ENCODE measurements around the gene RUBCNL.
"Not testable (repeated sequence)": the region's sequence is repeated elsewhere in the genome, so short reads cannot be mapped to it uniquely, and the experiment has no call there.

The RUBCNL gene, protein sequence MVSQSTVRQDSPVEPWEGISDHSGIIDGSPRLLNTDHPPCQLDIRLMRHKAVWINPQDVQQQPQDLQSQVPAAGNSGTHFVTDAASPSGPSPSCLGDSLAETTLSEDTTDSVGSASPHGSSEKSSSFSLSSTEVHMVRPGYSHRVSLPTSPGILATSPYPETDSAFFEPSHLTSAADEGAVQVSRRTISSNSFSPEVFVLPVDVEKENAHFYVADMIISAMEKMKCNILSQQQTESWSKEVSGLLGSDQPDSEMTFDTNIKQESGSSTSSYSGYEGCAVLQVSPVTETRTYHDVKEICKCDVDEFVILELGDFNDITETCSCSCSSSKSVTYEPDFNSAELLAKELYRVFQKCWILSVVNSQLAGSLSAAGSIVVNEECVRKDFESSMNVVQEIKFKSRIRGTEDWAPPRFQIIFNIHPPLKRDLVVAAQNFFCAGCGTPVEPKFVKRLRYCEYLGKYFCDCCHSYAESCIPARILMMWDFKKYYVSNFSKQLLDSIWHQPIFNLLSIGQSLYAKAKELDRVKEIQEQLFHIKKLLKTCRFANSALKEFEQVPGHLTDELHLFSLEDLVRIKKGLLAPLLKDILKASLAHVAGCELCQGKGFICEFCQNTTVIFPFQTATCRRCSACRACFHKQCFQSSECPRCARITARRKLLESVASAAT

DNA sequence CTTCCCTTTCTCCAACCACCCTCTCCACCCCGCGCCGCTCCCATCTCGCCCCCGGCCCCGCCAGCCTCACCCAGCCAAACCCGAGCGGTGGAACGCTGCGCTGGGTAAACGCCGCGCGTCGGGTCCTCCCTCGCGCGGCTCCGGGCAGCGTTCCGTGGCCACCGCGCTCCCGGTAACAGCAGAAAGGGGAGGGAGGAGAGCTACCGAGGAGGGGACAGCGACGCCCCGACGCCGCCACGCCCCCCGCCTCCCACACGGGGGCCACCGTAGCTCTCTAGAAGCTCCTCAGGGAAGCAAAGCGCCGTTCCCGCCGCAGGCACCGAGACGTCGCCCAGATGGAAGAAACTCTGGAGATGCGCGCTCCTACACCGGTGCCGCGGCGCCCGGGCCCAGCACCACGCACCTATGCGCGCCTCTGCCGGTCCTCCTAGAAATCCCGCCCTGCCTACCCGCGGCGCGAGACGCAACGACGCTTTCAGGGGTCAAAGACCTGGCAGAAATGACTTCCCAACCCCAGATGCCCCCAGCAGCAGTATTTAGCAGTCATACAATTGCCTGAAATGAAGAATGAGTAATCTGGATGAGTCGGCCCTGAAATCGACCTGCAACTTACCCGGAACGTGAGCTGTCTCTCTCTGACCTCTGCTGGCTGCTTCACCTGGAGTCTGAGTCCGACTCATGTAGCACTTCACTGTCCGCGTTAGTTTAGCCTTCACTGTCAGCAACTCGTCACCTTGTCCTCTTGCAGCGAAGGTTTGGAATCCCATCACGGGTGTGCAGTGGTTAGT lies at the start of gene RUBCNL:
Gene RUBCNL (minus strand): TSS at position 189 of the 788 bp plus-strand sequence. CDS start 14,777 bp downstream, outside the sequence.
- DNase-seq (ENCODE audit: low read depth in 3 of 3), result peak in 1 of 3 experiments; percentile 18

DNA sequence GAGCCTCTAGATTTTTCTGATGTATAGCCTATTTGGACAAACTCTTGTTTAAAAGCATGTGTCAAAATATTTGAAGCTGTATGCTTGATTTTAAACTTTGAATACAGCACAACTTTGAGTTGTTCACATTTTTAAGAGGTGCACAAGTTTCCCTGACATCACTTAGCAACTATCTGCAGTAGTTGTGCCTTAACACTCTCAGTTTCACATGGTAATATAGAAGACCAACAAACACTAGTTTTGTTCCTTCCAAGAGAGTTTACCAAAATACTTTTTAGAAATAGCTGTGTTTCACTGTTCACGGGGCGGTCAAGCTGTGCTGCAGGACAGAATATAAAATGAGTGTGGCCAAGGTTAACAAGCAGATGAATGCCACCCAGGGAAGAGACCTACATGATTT lies 42.5 kb upstream of the RUBCNL start:
- DNase-seq (ENCODE audit: low read depth in 3 of 3), result not testable (repeated sequence)

DNA sequence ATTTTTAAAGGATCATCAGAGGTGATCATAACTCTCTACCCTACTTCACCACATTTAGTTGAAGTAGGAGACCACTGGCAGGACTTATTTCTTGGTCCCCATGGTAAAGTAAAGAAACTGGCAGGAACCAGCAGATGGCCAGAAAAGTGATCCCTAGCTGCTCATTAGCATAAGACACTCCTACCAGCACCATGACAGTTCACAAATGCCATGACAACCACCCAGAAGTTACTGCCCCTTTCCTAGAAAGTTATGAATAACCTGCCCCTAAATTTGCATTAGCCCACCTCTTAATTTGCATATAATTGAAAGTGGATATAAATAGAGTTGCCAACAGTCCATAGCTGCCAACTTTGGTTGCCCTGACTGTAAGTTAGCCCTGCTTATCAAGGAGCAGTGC lies 18.4 kb upstream of the RUBCNL start:
- DNase-seq (ENCODE audit: low read depth in 3 of 3), result no peak

DNA sequence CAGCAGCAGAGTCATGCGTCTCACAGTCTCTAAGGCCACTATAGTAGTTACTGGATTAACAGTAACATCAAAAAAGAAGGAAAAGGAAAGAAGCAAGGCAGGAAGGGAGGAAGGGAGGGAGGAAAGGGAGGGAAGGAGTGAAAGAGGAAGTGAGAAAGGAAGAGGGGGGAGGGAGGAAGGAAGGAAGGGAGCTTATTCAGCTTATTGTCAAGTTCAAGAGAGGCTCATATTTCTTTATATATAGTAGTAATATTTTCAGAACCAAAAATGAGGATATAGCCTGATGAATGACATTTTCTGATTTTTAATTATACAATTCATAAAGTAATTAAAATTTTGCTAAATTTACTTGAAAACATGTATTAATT lies 17.7 kb upstream of the RUBCNL start:
- no peak for DNase-seq (ENCODE audit: low read depth in 3 of 3)

DNA sequence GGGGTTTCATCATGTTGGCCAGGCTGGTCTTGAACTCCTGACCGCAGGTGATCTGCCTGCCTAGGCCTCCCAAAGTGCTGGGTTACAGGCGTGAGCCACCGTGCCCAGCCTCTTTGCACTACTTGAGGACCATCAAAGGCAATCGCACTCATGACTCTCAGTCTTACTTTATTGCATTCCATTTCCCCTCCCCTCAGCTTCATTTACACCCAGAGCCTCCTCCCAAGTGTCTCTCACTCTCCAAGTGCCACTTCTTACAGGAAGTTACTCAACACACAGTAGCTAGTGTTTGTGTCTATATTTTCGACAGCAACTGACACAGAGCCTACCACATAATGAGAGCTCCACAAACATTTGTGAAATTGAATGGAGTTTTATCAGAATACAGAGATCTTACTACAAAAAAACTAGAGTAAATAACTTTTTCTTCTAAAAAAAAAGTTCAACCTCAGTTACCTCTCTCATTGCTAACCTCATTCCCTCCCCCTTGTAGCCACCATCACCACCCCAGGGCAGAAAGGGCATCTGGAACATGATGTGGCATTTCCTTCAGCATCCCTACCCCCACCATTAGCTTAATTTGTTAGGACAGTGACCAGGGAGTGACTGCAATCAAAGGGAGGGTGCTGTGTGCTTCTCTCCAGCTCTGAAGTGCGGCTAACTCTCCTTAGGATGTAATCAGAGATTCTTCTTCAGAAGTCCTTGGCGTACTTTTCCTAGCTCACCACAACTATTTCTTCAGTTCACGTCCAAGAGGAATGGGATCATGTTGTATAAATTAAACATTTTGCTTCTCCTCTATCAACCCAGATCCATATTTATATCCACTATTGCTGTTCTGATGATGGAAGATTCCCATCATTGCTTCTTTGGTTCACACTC lies 17.0 kb upstream of the RUBCNL start:
- DNase-seq (ENCODE audit: low read depth in 3 of 3), result no peak

DNA sequence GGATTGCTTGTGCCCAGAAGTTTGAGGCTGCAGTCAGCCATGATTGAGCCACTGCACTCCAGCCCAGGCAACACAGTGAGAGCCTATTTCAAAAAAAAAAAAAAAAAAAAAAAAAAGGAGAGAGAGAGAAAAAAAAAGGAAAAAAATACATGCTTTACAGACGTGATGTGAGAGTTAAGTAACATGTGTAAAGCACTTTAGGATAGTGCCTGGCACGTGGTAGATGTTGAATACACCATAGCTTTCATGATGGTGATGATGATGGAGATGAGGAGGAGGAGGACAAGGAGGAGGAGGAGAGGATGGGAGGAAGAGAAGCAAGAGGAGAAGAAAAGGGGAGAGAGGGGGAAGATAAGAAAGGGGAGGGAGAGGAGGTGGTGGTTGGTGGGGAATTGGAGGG lies 15.1 kb upstream of the RUBCNL start:
- DNase-seq (ENCODE audit: low read depth in 3 of 3), result no peak

DNA sequence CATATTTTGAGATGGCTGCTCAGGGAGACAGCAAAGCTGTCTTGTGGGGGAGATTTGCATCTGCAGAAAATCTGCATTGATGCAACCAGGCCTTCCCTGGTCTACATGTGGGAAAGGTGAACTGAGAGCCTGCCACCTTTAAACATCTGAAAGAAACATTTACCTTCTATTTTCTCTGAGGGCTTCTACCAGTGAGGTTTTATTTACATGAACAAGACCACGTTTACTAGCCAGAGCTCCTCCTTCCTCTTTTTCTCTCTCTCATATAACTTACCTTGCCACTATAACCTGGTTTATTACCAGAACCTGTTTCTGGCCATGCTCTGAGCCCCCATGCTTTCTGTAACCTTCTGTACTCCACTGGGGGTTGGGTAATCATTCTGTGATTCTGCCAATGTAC lies 14.4 kb upstream of the RUBCNL start:
- DNase-seq (ENCODE audit: low read depth in 3 of 3), result no peak

DNA sequence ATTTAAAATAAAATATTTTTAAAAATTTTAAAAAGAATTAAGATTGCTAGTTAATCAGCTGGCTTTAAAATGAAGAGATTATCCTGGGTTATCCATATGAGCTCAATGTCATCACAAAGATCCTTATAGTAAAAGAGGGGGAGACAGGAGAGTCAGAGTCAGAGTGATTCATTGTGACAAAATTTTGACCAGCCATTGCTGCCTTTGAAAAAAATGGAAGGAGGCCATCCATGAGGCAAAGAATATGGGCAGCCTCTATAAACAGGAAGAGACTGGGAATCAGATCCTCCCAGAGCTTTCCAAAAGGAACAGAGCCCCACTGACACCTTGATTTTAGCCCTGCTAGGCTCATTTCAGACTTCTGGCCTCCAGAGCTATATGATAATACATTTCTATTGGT lies 9.3 kb upstream of the RUBCNL start:
- DNase-seq (ENCODE audit: low read depth in 3 of 3), result no peak

DNA sequence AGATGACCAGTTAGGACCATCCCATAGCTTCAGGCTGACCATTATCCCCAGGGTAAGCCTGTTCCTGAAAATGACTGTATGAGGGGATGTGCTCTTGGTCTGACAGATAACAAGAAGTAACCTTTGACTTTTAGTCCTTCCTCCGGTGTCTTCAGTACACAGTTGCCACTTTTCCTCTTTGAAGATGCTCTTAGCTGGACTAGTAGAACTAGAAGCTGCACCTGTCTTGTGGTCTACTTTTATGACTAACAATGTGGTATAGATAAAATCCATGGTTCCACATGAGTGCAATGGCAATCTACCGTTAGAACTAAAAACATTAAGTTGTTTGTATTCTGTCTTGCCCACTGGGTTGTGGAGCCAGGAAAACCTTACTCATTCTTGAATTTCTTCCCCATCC lies 5.9 kb upstream of the RUBCNL start:
- DNase-seq (ENCODE audit: low read depth in 3 of 3), result no peak

DNA sequence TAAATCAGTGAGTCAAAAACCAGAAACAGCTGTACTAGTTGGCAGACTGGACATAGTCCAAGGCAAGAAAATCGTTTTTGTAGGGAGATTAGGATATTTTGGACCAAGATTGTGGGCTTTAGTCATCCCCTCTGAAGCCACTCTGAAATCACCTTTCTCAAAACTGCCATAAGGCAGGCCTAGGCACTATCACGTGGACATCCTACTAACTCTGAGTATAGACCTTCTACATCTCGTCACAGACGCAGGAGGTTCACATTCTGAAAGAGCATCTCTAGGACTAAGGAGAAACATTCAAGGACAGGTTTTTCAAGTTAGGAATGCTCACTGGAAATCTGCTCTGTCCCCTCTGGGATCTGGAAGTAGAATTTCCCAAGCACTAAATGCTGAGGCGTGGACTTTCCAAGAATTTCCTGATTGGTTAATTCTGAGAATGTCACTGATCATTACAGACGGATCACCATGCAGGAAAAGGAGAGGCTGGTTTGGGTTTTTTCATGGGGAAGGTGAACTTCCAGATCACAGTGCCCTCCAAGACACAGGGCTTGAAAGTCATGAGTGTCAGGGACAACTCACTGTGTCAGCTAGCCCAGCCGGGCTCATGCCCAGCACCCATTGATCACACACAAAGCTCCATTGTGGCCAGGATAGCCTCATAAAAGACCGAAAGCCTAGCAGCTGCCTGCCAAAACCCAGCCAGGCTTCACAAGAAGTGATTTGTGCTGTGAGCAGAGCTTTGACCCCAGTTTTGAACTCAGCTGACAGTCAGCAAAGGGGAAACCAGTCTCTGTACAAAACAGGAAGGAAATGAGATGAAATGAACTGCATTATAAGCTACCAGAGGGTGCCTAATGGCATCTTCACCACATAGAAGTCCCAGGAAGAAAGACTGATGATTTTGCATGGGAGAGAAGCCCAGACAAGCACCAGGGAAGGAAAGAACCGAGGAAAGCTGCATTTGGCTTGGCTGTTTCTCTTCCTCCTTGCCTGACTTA lies 2.7 kb upstream of the RUBCNL start:
- no peak for DNase-seq (ENCODE audit: low read depth in 3 of 3)

DNA sequence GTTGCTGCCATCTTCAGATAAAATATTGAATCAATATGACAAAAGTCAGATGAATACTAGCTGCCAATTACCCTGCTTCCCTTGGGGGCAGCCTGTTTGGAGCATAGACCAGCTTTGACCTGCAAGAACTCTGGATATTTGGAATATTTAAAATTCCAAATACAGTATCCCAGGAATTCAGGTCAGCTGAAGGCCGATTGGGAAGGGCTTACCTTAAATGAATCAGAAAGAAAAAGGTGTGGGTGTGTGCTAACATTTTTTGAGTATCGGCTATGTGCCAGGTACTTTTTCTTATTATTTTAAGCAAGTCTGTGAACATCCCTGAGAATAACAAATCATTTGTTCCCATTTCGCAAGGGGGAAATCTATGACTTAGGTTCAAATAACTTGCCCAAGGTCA lies 1.8 kb upstream of the RUBCNL start:
- DNase-seq (ENCODE audit: low read depth in 3 of 3), result no peak

DNA sequence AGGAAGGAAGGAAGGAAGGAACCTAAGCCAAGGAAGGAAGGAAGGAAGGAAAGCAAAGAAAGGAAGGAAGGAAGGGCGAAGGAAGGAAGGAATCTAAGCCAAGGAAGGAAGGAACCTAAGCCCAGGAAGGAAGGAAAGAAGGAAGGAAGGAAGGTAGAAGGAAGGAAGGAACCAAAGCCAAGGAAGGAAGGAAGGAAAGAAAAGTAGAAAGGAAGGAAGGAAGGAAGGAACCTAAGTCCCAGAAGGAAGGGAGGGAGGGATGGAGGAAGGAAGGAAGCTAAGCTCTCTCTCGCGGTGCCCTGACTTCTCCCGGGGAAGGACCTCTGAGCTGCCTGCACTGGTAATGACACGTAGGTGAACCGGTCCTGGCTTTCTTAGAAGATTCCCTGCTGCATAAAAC lies 1.3 kb upstream of the RUBCNL start:
- DNase-seq (ENCODE audit: low read depth in 3 of 3), result no peak

DNA sequence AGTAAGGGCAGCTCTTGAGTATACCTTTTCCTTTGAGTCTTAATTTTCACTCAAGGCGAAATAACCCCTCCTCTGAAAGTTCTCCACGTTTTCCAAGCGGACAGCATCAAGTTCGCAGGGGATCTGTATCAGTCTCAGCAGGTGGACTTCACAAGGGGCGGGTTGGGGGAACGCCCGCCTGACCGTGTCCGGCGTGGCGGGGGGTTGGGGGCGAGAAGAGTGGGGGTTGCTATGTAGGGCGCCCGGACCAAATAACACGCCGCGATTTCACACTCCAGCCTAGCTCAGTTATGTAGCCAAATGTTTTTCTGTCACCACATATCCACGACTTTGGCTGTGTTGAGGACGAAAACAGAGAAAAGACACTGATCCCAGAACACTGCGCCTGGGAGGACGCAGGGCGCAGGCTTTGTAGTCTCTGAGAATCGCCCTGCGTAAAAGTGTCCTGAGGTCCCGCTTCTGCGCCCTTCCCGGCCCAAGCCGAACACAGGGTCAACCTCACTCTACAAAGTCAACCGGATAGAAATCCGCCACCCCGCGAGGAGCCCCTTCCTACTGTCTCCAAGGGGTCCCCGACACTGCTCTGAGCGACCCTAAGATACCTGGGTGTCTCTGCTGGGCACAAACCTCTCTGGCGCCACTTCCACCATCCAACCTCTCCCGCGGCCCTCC lies 524 bp downstream of the RUBCNL start:
- DNase-seq (ENCODE audit: low read depth in 3 of 3), result no peak

DNA sequence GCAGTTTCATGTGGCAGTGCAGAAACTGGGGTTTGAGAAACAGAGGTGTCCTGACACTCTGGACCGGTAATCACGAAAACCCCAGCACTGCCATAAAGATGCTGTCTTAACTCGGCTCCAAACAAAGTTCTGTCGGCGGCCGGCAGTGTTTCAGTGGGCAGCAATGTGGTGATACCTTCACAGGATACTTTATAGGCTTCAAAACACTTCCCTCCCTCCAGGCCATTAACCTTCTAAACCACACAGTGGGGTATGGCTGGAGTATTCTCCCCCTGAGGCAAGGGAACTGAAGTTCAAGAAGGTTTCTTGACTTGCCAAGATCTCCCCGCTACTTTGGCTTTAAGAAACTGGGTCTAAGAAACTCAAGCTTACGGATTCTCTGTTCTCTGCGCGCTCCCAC lies 1.1 kb downstream of the RUBCNL start:
- DNase-seq (ENCODE audit: low read depth in 3 of 3), result no peak

DNA sequence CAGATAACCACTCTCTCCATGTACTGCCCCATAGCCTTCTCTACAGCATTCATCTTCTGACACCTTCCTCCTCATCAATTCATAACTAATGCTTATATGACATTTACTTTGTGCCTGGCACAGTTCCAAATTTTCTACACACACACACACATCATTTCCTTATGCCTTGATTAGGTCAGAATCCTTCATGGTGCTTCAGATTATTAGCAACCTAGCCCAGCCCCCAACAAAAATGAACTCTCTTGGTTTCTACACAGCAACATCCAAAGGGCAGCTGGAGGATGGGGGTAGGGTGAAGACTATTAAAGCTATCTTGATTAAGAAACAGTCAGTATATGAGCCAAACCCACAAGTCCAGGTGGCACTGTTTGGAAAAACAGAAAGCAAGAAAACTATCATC lies 3.7 kb downstream of the RUBCNL start:
- DNase-seq (ENCODE audit: low read depth in 3 of 3), result no peak

DNA sequence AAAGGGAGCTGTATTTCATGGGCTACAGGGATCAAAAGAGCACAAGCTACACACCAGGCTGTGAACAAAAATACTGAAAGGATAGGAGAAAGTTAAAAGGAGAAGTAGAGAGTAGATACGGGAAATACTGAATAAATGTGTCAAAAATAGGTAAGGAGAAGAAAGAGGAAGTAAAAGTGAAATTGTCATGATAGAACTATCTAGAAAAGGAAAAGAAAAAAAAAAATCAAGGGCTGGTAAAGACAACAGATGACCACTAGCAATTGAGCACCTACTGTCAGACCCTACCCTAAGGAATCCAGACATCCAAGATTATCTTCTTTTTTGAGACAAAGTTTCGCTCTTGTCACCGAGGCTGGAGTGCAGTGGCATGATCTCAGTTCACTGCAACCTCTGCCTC lies 4.8 kb downstream of the RUBCNL start:
- DNase-seq (ENCODE audit: low read depth in 3 of 3), result no peak

DNA sequence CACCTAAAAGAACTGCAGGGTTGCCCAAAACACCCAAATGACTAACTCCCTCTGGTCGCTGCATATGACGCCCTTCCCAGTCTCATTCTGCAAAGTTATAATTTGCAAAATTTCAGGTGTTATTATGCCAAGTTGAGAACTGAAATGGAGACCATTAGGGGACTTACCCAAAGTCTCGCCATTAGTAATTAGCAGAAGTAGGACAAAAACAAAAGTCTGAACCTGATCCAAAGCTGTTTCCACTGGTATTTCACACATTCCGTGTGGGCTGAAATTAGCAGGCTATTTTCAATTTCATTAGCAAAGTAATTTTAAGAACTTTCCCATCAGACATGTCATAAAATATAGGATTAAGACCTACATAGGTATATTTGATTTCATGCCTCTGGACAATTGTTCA lies 6.8 kb downstream of the RUBCNL start:
- DNase-seq (ENCODE audit: low read depth in 3 of 3), result no peak

DNA sequence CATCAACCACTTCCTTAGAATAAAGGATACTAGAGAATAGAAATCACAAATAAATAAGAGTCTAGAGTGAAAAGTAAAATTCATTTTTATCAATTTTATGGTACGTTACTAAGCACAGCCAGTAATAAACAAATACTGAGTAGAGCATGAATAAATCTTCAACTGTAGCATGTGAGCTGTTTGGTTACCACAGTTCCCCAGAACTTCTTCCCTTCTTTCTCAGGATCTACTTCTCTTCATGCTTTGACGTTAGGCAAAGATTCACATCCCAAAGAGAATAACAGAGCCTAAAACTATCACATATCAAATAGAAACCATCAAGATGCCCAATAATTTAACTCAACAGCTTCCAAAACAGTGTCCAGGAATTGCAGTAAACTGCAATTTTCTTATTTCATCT lies 7.4 kb downstream of the RUBCNL start:
- DNase-seq (ENCODE audit: low read depth in 3 of 3), result no peak

DNA sequence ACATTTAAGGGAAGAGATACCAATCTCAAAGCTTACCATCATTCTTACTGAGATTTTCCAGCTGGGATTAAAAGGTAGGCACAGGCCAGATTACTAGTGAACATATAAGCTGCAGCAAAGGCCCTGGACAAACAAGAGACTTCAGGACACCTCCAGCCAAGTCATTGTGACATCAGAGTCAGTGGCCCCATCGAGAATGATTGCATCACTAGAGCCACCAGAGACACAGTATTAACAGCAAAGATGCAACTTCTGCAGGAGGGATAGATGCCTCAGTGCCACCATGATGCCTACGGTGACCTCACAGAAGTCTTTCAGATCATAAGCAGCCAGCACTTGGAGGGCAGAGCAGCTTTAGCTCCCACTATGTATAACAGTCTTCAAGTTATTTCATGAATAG lies 8.6 kb downstream of the RUBCNL start:
- DNase-seq (ENCODE audit: low read depth in 3 of 3), result no peak

DNA sequence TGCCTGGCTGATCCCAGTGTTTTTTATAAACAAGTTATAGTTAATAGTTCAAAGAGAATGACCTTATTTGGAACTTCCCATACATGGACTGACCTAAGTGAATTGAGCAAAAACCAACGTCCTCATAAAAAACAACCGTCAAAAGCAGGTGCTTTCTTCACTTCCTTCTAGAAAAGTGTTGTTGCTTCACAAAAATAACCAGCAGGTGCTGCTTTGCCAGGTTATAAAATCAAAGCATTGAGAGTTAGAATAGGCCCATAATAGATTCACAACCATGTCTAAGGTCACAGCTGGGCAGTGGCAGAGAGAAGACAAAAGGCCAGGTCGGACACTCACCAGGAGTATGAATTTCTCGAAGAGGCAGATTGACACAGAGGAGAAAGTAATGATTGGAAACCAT lies 9.5 kb downstream of the RUBCNL start:
- no peak for DNase-seq (ENCODE audit: low read depth in 3 of 3)

Measured in stimulated activated CD4-positive, alpha-beta T cell treated with anti-CD3 and anti-CD28 coated beads, TNF-alpha, amount 100 ng/mL, for 4 hours (primary cell).